Nucleus accumbens (tissue), 56 donors: ENCODE results near the gene ZSCAN23.
"Not testable (repeated sequence)": the region's sequence is repeated elsewhere in the genome, so short reads cannot be mapped to it uniquely, and the experiment has no call there.

Source experiments
- DNase-seq, 56 donors: peaks; one replicate each; lab custom pipeline; 2025; lab: John Stamatoyannopoulos, UW

The ZSCAN23 gene

GRCh38 chr6:28444759-28445158 lies 1.5 kb upstream of the ZSCAN23 start:
- not testable (repeated sequence) for DNase-seq

- no peak for DNase-seq
Measured at GRCh38 chr6:28442586-28442985, 705 bp downstream of the ZSCAN23 start.

- no peak for DNase-seq
Measured at GRCh38 chr6:28436404-28436803, 6.9 kb downstream of the ZSCAN23 start.

GRCh38 chr6:28433119-28433518 lies 10.2 kb downstream of the ZSCAN23 start:
- DNase-seq, result no peak

GRCh38 chr6:28429781-28430180 lies 13.5 kb downstream of the ZSCAN23 start:
- no peak for DNase-seq

GRCh38 chr6:28425944-28426541 lies 17.2 kb downstream of the ZSCAN23 start:
- no peak for DNase-seq

- no peak for DNase-seq
Measured at GRCh38 chr6:28424163-28424562, 19.1 kb downstream of the ZSCAN23 start.

GRCh38 chr6:28423546-28423945 lies 19.7 kb downstream of the ZSCAN23 start:
- no peak for DNase-seq

- DNase-seq, result no peak
Measured at GRCh38 chr6:28413681-28414080, 29.6 kb downstream of the ZSCAN23 start.

- DNase-seq, result no peak
Measured at GRCh38 chr6:28410767-28411166, 32.5 kb downstream of the ZSCAN23 start.

- DNase-seq, result no peak
Measured at GRCh38 chr6:28408076-28408802, 35.1 kb downstream of the ZSCAN23 start.

- DNase-seq, result no peak
Measured at GRCh38 chr6:28407401-28407800, 35.9 kb downstream of the ZSCAN23 start.

- DNase-seq, result not testable (repeated sequence)
Measured at GRCh38 chr6:28403923-28404322, 39.4 kb downstream of the ZSCAN23 start.

- DNase-seq, result no peak
Measured at GRCh38 chr6:28402197-28402596, 41.1 kb downstream of the ZSCAN23 start.

- DNase-seq, result no peak
Measured at GRCh38 chr6:28401172-28401571, 42.1 kb downstream of the ZSCAN23 start.

GRCh38 chr6:28400122-28400451 lies 43.2 kb downstream of the ZSCAN23 start:
- DNase-seq, result no peak

- peak in 55 of 56 donors; percentile 19 to 91 (median 73) for DNase-seq
Measured at GRCh38 chr6:28399350-28400121, 43.8 kb downstream of the ZSCAN23 start, which contains the start of gene ZSCAN12. ZSCAN12 (minus strand) TSS chr6:28399747; CDS start chr6:28398405, 1,342 bp downstream.

- no peak for DNase-seq
Measured at GRCh38 chr6:28395918-28396317, 47.4 kb downstream of the ZSCAN23 start.

GRCh38 chr6:28393912-28394662 lies 49.2 kb downstream of the ZSCAN23 start:
- DNase-seq, result no peak

- no peak for DNase-seq
Measured at GRCh38 chr6:28390688-28391087, 52.6 kb downstream of the ZSCAN23 start.

- no peak for DNase-seq
Measured at GRCh38 chr6:28384143-28384533, 59.2 kb downstream of the ZSCAN23 start.
